Astrocyte (in vitro differentiated cells and primary cell): ENCODE measurements around the gene HES6.

Experiments
- EZH2 ChIP-seq: IDR thresholded peaks from 2 replicates; pipeline ENCODE4 v1.6.1; 2012; ENCODE audit warnings: mild to moderate bottlenecking, low read length, inconsistent platforms; ENCODE audit not compliant: insufficient read depth
- TF ChIP-seq, protein P1 (sequence below): IDR thresholded peaks from 2 replicates; pipeline ENCODE4 v1.5.1; 2011; ENCODE audit warnings: low read depth, mild to moderate bottlenecking, inconsistent platforms, low read length, moderate library complexity; ENCODE audit not compliant: insufficient read depth

DNA sequence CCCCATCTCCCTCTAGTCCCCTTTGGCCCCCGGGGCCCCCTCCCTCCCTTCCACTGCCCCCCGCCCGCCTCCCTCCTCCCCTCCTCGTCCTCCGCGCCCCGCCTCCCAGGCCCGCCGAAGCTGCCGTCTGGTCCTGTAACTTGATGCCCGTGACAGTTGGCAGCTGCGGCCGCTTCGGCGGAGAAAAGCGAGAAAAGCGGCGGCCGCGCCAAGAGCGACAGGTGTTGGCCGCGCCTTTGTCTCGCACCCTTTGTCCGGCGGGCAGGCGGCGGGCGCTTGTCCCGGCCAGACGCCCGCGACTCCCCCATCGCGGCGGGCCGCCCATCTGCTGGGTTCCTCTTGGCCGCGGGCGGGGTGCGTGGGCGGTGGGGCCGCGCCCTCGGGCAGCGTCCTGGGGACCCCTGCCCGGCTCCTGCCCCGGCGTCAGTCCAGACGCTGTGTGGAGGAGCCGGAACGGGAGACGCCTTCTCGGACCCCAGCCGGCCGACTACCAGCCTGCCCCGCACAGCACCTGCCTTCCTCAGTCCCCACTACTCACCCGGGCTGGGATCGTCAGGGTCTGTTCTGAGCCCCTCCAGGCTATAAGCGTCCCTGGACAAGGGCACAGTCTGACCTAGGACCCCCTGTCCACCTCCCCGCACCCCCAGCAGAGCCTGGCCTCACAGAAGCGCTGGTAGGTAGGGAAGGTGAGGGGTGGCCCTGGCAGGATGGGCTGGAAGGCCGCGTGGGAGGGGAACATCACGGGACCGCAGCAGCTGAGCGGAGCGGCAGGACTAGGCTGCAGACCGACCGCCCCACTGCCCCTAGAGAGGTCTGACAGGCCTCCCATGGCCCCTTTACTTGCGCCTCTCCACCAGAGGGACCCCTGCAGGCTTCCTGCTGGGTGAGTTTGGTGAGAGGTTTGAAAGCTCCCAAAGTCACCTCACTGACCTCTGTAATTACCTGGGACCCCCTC, 1.2 kb upstream of the HES6 start:
- no peak for TF ChIP-seq EZH2
- TF ChIP-seq, protein P1, sequence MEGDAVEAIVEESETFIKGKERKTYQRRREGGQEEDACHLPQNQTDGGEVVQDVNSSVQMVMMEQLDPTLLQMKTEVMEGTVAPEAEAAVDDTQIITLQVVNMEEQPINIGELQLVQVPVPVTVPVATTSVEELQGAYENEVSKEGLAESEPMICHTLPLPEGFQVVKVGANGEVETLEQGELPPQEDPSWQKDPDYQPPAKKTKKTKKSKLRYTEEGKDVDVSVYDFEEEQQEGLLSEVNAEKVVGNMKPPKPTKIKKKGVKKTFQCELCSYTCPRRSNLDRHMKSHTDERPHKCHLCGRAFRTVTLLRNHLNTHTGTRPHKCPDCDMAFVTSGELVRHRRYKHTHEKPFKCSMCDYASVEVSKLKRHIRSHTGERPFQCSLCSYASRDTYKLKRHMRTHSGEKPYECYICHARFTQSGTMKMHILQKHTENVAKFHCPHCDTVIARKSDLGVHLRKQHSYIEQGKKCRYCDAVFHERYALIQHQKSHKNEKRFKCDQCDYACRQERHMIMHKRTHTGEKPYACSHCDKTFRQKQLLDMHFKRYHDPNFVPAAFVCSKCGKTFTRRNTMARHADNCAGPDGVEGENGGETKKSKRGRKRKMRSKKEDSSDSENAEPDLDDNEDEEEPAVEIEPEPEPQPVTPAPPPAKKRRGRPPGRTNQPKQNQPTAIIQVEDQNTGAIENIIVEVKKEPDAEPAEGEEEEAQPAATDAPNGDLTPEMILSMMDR, result no peak
